Measurements from ENCODE around the gene VWC2. TPM values are rescaled to one million over a fixed set of nuclear protein-coding genes. Genes with fewer than 3 reads are reported as not detected.

Gene VWC2
- total and polyA plus RNA-seq, 2 of the 8 experiments (the other 6 are each of a cell fraction or from before 2014, with no cell fraction given) = 0.24 to 0.30 TPM

- TF ChIP-seq USF2 (IDR thresholded peaks at IDR 0.05; ENCODE audit: low read length) = no peak
These were observed 9.6 kb upstream of the VWC2 start (continued) for GRCh38 chr7:49763791-49764190.

Data from H1 (cell line).